OCI-LY1 (cell line): ENCODE measurements around the gene GPR142.

Experiments
- H2AFZ ChIP-seq: fragments of 200-600 bp; sonication (generic), shearing (Covaris generic); 2 replicates; pipeline ENCODE4 v1.6.0; 2014; ENCODE audit warnings: antibody characterized with exemption, mild to moderate bottlenecking, low read length
- H3F3A ChIP-seq: fragments of 200-600 bp; sonication (generic), shearing (Covaris generic); 2 replicates; pipeline ENCODE4 v1.6.0; 2014; ENCODE audit warnings: mild to moderate bottlenecking, antibody characterized with exemption, low read length, moderate library complexity; ENCODE audit not compliant: insufficient read depth
- H3K27ac ChIP-seq: fragments of 200-600 bp; sonication (generic); 2 replicates; pipeline ENCODE4 v1.5.1; 2014; ENCODE audit warnings: low read length, mixed run types, mild to moderate bottlenecking, low read depth; ENCODE audit not compliant: poor library complexity, severe bottlenecking
- H3K27me3 ChIP-seq: fragments of 200-600 bp; sonication (generic); 2 replicates; pipeline ENCODE4 v1.6.0; 2014; ENCODE audit warnings: antibody characterized with exemption, mild to moderate bottlenecking, low read length, moderate library complexity; ENCODE audit not compliant: insufficient read depth
- H3K36me3 ChIP-seq: fragments of 200-600 bp; sonication (generic); 2 replicates; pipeline ENCODE4 v1.6.1; 2014; ENCODE audit warnings: mild to moderate bottlenecking, antibody characterized with exemption, low read length, moderate library complexity, mixed read lengths; ENCODE audit not compliant: insufficient read depth
- H3K4me1 ChIP-seq: fragments of 200-600 bp; sonication (generic); 2 replicates; pipeline ENCODE4 v1.5.1; 2014; ENCODE audit warnings: mild to moderate bottlenecking, low read length, moderate library complexity; ENCODE audit not compliant: insufficient read depth, severe bottlenecking
- H3K4me2 ChIP-seq: fragments of 200-600 bp; sonication (generic), shearing (Covaris generic); 2 replicates; pipeline ENCODE4 v1.6.1; 2014; ENCODE audit warnings: low read length
- H3K4me3 ChIP-seq: fragments of 200-600 bp; sonication (generic); 2 replicates; pipeline ENCODE4 v1.5.1; 2014; ENCODE audit warnings: low read length, low read depth, mild to moderate bottlenecking, mixed read lengths; ENCODE audit not compliant: poor library complexity, severe bottlenecking
- H3K79me2 ChIP-seq: fragments of 200-600 bp; shearing (Covaris generic); 2 replicates; pipeline ENCODE4 v1.6.1; 2016; ENCODE audit warnings: mixed run types, low read length, mixed read lengths; ENCODE audit not compliant: insufficient read depth
- H3K9ac ChIP-seq: fragments of 200-600 bp; sonication (generic), shearing (Covaris generic); 2 replicates; pipeline ENCODE4 v1.6.1; 2014; ENCODE audit warnings: mild to moderate bottlenecking, low read length, mixed read lengths
- H3K9me2 ChIP-seq: fragments of 200-600 bp; sonication (generic), shearing (Covaris generic); 2 replicates; pipeline ENCODE4 v1.6.1; 2014; ENCODE audit warnings: low read depth, mild to moderate bottlenecking, low read length, mixed read lengths
- H3K9me3 ChIP-seq: fragments of 200-600 bp; shearing (Covaris generic); 2 replicates; pipeline ENCODE4 v1.6.1; 2014; ENCODE audit warnings: low read length, mixed read lengths
- H4K20me1 ChIP-seq: fragments of 200-600 bp; sonication (generic), shearing (Covaris generic); 2 replicates; pipeline ENCODE4 v1.6.0; 2016; ENCODE audit warnings: mild to moderate bottlenecking, low read length; ENCODE audit not compliant: insufficient read depth
- CTCF ChIP-seq: fragments of 200-600 bp; sonication (generic), shearing (Covaris generic); IDR thresholded peaks from 2 replicates; pipeline ENCODE4 v1.5.1; 2017; ENCODE audit warnings: mild to moderate bottlenecking, antibody characterized with exemption, low read length, moderate library complexity, mixed read lengths
- EZH2 ChIP-seq: fragments of 200-600 bp; sonication (generic), shearing (Covaris generic); IDR thresholded peaks from 2 replicates; pipeline ENCODE4 v1.8.0; 2017; ENCODE audit warnings: borderline replicate concordance, mixed run types, mild to moderate bottlenecking, antibody characterized with exemption, low read length, moderate library complexity, mixed read lengths

Gene GPR142

GRCh38 chr17:74390680-74391653, 23.7 kb downstream of the GPR142 start:
- no peak overlapping the region for H3K4me3 ChIP-seq
- H3K9me2 ChIP-seq: no peaks in the 10 kb centered on the region
- no peak overlapping the region for H3K4me2 ChIP-seq
- H3K27me3 ChIP-seq: no peaks in the 10 kb centered on the region; the same call in 1 of the 2 replicates
- H3K36me3 ChIP-seq: no peaks in the 10 kb centered on the region
- no peaks in the 10 kb centered on the region for H3K4me1 ChIP-seq
- no peaks in the 10 kb centered on the region for H3K79me2 ChIP-seq
- no peak for TF ChIP-seq EZH2
- TF ChIP-seq CTCF: no peak
- H2AFZ ChIP-seq: no peak overlapping the region
- no peak overlapping the region for H3K9ac ChIP-seq
- H3K27ac ChIP-seq: no peak overlapping the region
- no peaks in the 10 kb centered on the region for H3F3A ChIP-seq
- H3K9me3 ChIP-seq: no peaks in the 10 kb centered on the region
- H4K20me1 ChIP-seq: no peaks in the 10 kb centered on the region

DNA sequence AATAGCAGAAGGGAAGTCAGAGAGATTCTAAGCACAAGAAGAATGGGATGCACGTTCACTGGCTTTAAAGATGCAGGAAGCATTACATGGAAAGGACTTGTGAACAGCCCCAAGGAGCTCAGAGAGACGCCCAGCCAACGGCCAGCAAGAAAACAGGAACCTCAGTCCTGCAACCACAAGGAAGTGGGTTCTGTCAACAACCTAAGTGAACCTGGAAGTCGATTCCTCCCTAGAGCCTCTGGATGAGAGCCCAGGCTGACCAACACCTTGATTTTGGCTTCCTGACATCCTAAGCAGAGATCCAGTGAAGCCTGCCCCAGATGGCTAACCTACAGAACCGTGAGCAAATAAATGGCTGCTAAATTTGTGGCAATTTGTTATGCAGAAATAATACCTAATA, 24.5 kb downstream of the GPR142 start:
- H3F3A ChIP-seq: no peaks in the 10 kb centered on the region
- H3K27me3 ChIP-seq: no peaks in the 10 kb centered on the region; the same call in 1 of the 2 replicates
- no peak overlapping the region for H2AFZ ChIP-seq
- no peaks in the 10 kb centered on the region for H3K4me1 ChIP-seq
- no peaks in the 10 kb centered on the region for H3K79me2 ChIP-seq
- no peaks in the 10 kb centered on the region for H3K36me3 ChIP-seq
- no peak overlapping the region for H3K27ac ChIP-seq
- no peaks in the 10 kb centered on the region for H4K20me1 ChIP-seq
- H3K9me3 ChIP-seq: no peaks in the 10 kb centered on the region
- TF ChIP-seq CTCF (no peak), EZH2 (no peak)
- H3K4me2 ChIP-seq: no peak overlapping the region
- H3K9me2 ChIP-seq: no peaks in the 10 kb centered on the region
- H3K9ac ChIP-seq: no peak overlapping the region
- H3K4me3 ChIP-seq: no peak overlapping the region

DNA sequence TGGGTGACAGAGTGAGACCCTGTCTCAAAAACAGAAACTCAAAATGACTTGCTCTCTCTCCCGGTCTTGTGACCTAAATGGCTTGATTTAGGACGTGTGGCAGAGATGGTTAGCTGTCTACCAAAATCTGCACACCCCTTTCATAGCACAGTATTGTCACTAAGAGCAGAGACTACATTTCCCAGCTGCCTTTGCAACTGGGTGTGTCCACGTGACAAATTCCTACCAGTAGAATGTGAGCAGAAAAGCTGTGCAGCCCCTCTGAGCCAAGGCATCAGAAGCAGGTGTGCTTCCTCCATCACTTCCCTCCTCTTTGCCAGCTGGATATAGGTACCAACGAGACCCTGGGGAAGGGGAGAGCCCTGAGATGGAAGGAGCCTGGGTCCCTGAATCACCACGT, 25.5 kb downstream of the GPR142 start:
- H3K79me2 ChIP-seq: no peaks in the 10 kb centered on the region
- no peaks in the 10 kb centered on the region for H4K20me1 ChIP-seq
- no peaks in the 10 kb centered on the region; the same call in 1 of the 2 replicates for H3K27me3 ChIP-seq
- no peak overlapping the region for H3K4me2 ChIP-seq
- no peak overlapping the region for H3K9ac ChIP-seq
- H3K9me2 ChIP-seq: no peaks in the 10 kb centered on the region
- H3K4me3 ChIP-seq: no peak overlapping the region
- H3K36me3 ChIP-seq: no peaks in the 10 kb centered on the region
- H3K9me3 ChIP-seq: no peaks in the 10 kb centered on the region
- H3F3A ChIP-seq: no peaks in the 10 kb centered on the region
- TF ChIP-seq CTCF (no peak), EZH2 (no peak)
- no peaks in the 10 kb centered on the region for H3K4me1 ChIP-seq
- H2AFZ ChIP-seq: no peak overlapping the region
- H3K27ac ChIP-seq: no peak overlapping the region
